A549 treated with AZD9567 at 1 μM for 4 hours (cell line): ENCODE data around the gene USP27X. TPM values are rescaled to one million over a fixed set of nuclear protein-coding genes. Genes with fewer than 3 reads are reported as not detected.

Source experiments
- total RNA-seq: library from RNA; stranded (reverse); fragments of 200-300 nt; extraction: Qiagen RNA extraction; gene quantifications from 5 replicates; pipeline ENCODE4 v1.2.3, GENCODE V29; 2022; ENCODE audit not compliant: insufficient read depth

The USP27X gene
- total RNA-seq: 3.4 to 6.3 TPM (median 4.7 TPM) in 5 replicates

GRCh38 chrX:49878834-49879655 lies at the start of gene USP27X:
TSS of gene USP27X (plus strand) at chrX:49879484. CDS start at chrX:49880308, 824 bp downstream.

GRCh38 chrX:49922291-49923241 lies 43.3 kb downstream of the USP27X start, which contains the start of gene CLCN5:
TSS of gene CLCN5 (plus strand) at chrX:49922596. CDS start at chrX:49925299, 2,703 bp downstream.

Other genes with a start within 250 kb of the USP27X start
- gene PAGE1, start 183.5 kb upstream of the USP27X start, total RNA-seq: 0.14 to 0.20 TPM in 2 of 5 replicates, not detected in the others
- not detected in 5 replicates for gene PAGE4, start 50.2 kb upstream of the USP27X start, total RNA-seq
- 1.8 to 3.0 TPM (median 2.7 TPM) in 5 replicates for gene CLCN5, start 43.1 kb downstream of the USP27X start, total RNA-seq